IMR-90 (cell line): Measurements from ENCODE around the gene ABR. TPM values are rescaled to one million over a fixed set of nuclear protein-coding genes. Genes with fewer than 3 reads are reported as not detected.

Experiments used
- ATAC-seq: fragments of 200-7000 bp; cut with Tn5 transposase; 2 replicates; pipeline ENCODE4 v1.9.1; 2020; ENCODE audit warnings: low read depth, mild to moderate bottlenecking, moderate library complexity
- BruUV-seq: library from RNA; stranded (reverse); fragments of 400-500 nt; replicated peaks from 2 replicates; lab custom pipeline; 2021; lab: Mats Ljungman, UMichigan
- CTCF ChIA-PET: fragments of 300-600 bp; formaldehyde crosslinking; extraction: SDS; loops from one replicate; lab custom pipeline; 2021; ENCODE audit warnings: antibody characterized with exemption; lab: Yijun Ruan, JAX
- POLR2A ChIA-PET: fragments of 300-600 bp; sonication (Branson Sonifier 250); formaldehyde crosslinking; loops from one replicate; lab custom pipeline; 2022; ENCODE audit warnings: antibody characterized with exemption; ENCODE audit not compliant: unreplicated experiment; lab: Charles Lee
- DNase-seq: peaks from one replicate; pipeline ENCODE4 v3.0.0; 2013
- H2AFZ ChIP-seq: replicated peaks from 2 replicates; pipeline ENCODE3; 2013; ENCODE audit warnings: low read length, mild to moderate bottlenecking; ENCODE audit not compliant: poor library complexity
- H2AK5ac ChIP-seq: 2 replicates; pipeline ENCODE4 v1.6.1; 2013; ENCODE audit warnings: low read depth, low read length, inconsistent platforms
- H2AK9ac ChIP-seq: replicated peaks from 2 replicates; pipeline ENCODE3; 2013; ENCODE audit warnings: mild to moderate bottlenecking, low read depth, low read length, moderate library complexity; ENCODE audit not compliant: poor library complexity
- H2BK120ac ChIP-seq: 2 replicates; pipeline ENCODE4 v1.6.1; 2013; ENCODE audit warnings: low read depth, low read length, inconsistent platforms
- H2BK15ac ChIP-seq: 3 replicates; pipeline ENCODE4 v1.6.1; 2013; ENCODE audit warnings: low read depth, low read length, inconsistent platforms
- H2BK20ac ChIP-seq: 2 replicates; pipeline ENCODE4 v1.6.1; 2013; ENCODE audit warnings: low read depth, mild to moderate bottlenecking, inconsistent platforms, low read length, moderate library complexity
- H2BK5ac ChIP-seq: 2 replicates; pipeline ENCODE4 v1.6.1; 2013; ENCODE audit warnings: mild to moderate bottlenecking, low read depth, low read length, inconsistent platforms; ENCODE audit not compliant: poor library complexity, severe bottlenecking
- H3K14ac ChIP-seq: replicated peaks from 2 replicates; pipeline ENCODE4 v1.6.1; 2013; ENCODE audit warnings: low read depth, low read length, inconsistent platforms
- H3K18ac ChIP-seq: 2 replicates; pipeline ENCODE4 v1.6.1; 2013; ENCODE audit warnings: low read depth, low read length, control low read depth
- H3K23ac ChIP-seq: 2 replicates; pipeline ENCODE4 v1.6.1; 2013; ENCODE audit warnings: low read depth, low read length, inconsistent platforms
- H3K27ac ChIP-seq: 2 replicates; pipeline ENCODE4 v1.5.1; 2013; ENCODE audit warnings: mild to moderate bottlenecking, control low read depth, low read length; ENCODE audit not compliant: insufficient read depth
- H3K27me3 ChIP-seq: 2 replicates; pipeline ENCODE4 v1.6.1; 2013; ENCODE audit warnings: low read length; ENCODE audit not compliant: control insufficient read depth, insufficient read depth
- H3K36me3 ChIP-seq: 2 replicates; pipeline ENCODE4 v1.6.1; 2013; ENCODE audit warnings: low read length, mixed read lengths; ENCODE audit not compliant: control insufficient read depth, insufficient read depth
- H3K4ac ChIP-seq: 2 replicates; pipeline ENCODE4 v1.6.1; 2013; ENCODE audit warnings: low read depth, low read length, inconsistent platforms
- H3K4me1 ChIP-seq: 2 replicates; pipeline ENCODE4 v1.6.1; 2013; ENCODE audit warnings: low read length, mixed read lengths; ENCODE audit not compliant: control insufficient read depth, insufficient read depth
- H3K4me2 ChIP-seq: 2 replicates; pipeline ENCODE4 v1.6.1; 2013; ENCODE audit warnings: low read depth, mild to moderate bottlenecking, control low read depth, low read length, moderate library complexity
- H3K4me3 ChIP-seq: 2 replicates; pipeline ENCODE4 v1.5.1; 2013; ENCODE audit warnings: low read depth, mild to moderate bottlenecking, control low read depth, low read length, moderate library complexity; ENCODE audit not compliant: insufficient read depth
- H3K56ac ChIP-seq: 2 replicates; pipeline ENCODE4 v1.6.1; 2013; ENCODE audit warnings: low read length, inconsistent platforms; ENCODE audit not compliant: insufficient read depth; ENCODE audit errors: extremely low read depth
- H3K79me1 ChIP-seq, 2 experiments: 2 replicates each; pipeline ENCODE4 v1.6.1; 2013; ENCODE audit warnings: low read length in 2 of 2, inconsistent platforms in 1 of 2, low read depth in 1 of 2
- H3K9ac ChIP-seq: 2 replicates; pipeline ENCODE4 v1.6.1; 2013; ENCODE audit warnings: low read depth, low read length, control low read depth
- H3K9me1 ChIP-seq: 2 replicates; pipeline ENCODE4 v1.6.1; 2013; ENCODE audit warnings: low read length, inconsistent platforms; ENCODE audit not compliant: insufficient read depth
- H3K9me3 ChIP-seq: 2 replicates; pipeline ENCODE4 v1.6.1; 2013; ENCODE audit warnings: low read length; ENCODE audit not compliant: control insufficient read depth, insufficient read depth
- H4K20me1 ChIP-seq: 2 replicates; pipeline ENCODE4 v1.6.1; 2013; ENCODE audit warnings: low read length, inconsistent platforms; ENCODE audit not compliant: insufficient read depth
- H4K5ac ChIP-seq: 2 replicates; pipeline ENCODE4 v1.6.1; 2013; ENCODE audit warnings: mild to moderate bottlenecking, low read depth, low read length, control low read depth
- H4K8ac ChIP-seq, 2 experiments: 2 replicates each; pipeline ENCODE4 v1.6.1; 2013; ENCODE audit warnings: low read depth in 2 of 2, low read length in 2 of 2, control low read depth in 1 of 2, inconsistent platforms in 1 of 2
- H4K91ac ChIP-seq: 2 replicates; pipeline ENCODE4 v1.6.1; 2013; ENCODE audit warnings: low read depth, low read length, inconsistent platforms; ENCODE audit not compliant: insufficient read depth
- BHLHE40 ChIP-seq: fragments of 150-350 bp; IDR thresholded peaks from 2 replicates; pipeline ENCODE4 v1.6.1; 2016; ENCODE audit warnings: mild to moderate bottlenecking, low read depth, low read length
- CEBPB ChIP-seq: IDR thresholded peaks from 2 replicates; pipeline ENCODE4 v1.6.1; 2012; ENCODE audit warnings: low read depth, low read length, improper control_type of control experiment
- CHD1 ChIP-seq: IDR thresholded peaks from 2 replicates; pipeline ENCODE4 v1.6.1; 2012; ENCODE audit warnings: low read depth, low read length, improper control_type of control experiment
- FOS ChIP-seq: fragments of 150-350 bp; IDR thresholded peaks from 2 replicates; pipeline ENCODE4 v1.6.1; 2016; ENCODE audit warnings: low read depth, low read length
- MAFK ChIP-seq: IDR thresholded peaks from 2 replicates; pipeline ENCODE4 v1.6.1; 2012; ENCODE audit warnings: low read depth, low read length, improper control_type of control experiment
- MXI1 ChIP-seq: IDR thresholded peaks from 2 replicates; pipeline ENCODE4 v1.6.1; 2012; ENCODE audit warnings: low read depth, mild to moderate bottlenecking, low read length, moderate library complexity, borderline replicate concordance
- NFE2L2 ChIP-seq: fragments of 150-350 bp; IDR thresholded peaks from 2 replicates; pipeline ENCODE4 v1.6.1; 2016; ENCODE audit warnings: low read depth, mild to moderate bottlenecking, low read length
- RAD21 ChIP-seq: IDR thresholded peaks from 2 replicates; pipeline ENCODE4 v1.6.1; 2012; ENCODE audit warnings: low read length, improper control_type of control experiment
- RFX5 ChIP-seq: IDR thresholded peaks from 2 replicates; pipeline ENCODE4 v1.8.0; 2012; ENCODE audit warnings: low read depth, mild to moderate bottlenecking, low read length, moderate library complexity
- WGBS, 2 experiments: methylation state at CpG; one replicate each; pipeline versions ENCODE4 v1.1.5 to v1.1.7; 2013; ENCODE audit warnings: missing lambda C conversion rate in 2 of 2; ENCODE audit not compliant: insufficient read length in 1 of 2; ENCODE audit errors: extremely low coverage in 2 of 2; 5-methylcytosine and 5-hydroxymethylcytosine counted together
- dilution Hi-C: fragments of 300-500 bp; cut with HindIII; formaldehyde crosslinking; loops from one replicate; pipeline ENCODE4 v1.14.3; 2018; ENCODE audit warnings: low sequenced_read_pairs; ENCODE audit not compliant: unreplicated experiment
- in situ Hi-C: fragments of 300-500 bp; cut with MboI; formaldehyde crosslinking; loops from 3 replicates; pipeline ENCODE4 v1.14.3; 2019; ENCODE audit warnings: low sequenced_read_pairs, inconsistent platforms, mixed read lengths
- intact Hi-C: fragments of 100-400 bp; cut with micrococcal nuclease; formaldehyde crosslinking; loops from 2 replicates; pipeline ENCODE4 v1.10.0; 2022
- polyA plus RNA-seq, 3 experiments: library from polyadenylated mRNA; depleted of rRNA; stranded (reverse); fragments of >200 nt; gene quantifications; 2 replicates each; pipeline ENCODE4 v1.2.3, GENCODE V29; 2012; ENCODE audit warnings: low replicate concordance in 1 of 3
- total RNA-seq: library from RNA; depleted of rRNA; stranded (reverse); fragments of >200 nt; gene quantifications from 2 replicates; pipeline ENCODE4 v1.2.3, GENCODE V29; 2012

The ABR gene
- total and polyA plus RNA-seq, 2 of the 4 experiments (the other 2 are of a cell fraction), result 28.3 to 79.7 TPM

GRCh38 chr17:1217089-1217385 lies 37.3 kb upstream of the ABR start:
- ChIA-PET CTCF (no interaction called here), POLR2A (no interaction called here)
- no peak overlapping the region for H4K91ac ChIP-seq
- DNase-seq (no peak), ATAC-seq (no peak)
- H4K20me1 ChIP-seq, result no peaks in the 10 kb centered on the region
- no peaks in the 10 kb centered on the region for H3K79me1 ChIP-seq
- H3K56ac ChIP-seq, result no peak overlapping the region
- H2BK20ac ChIP-seq, result no peak overlapping the region
- no peak overlapping the region for H3K18ac ChIP-seq
- H3K4ac ChIP-seq, result no peak overlapping the region
- H3K9me3 ChIP-seq, result peaks cover 6% of the 10 kb centered on the region
- peaks cover 54% of the 10 kb centered on the region for H3K27me3 ChIP-seq
- no peak overlapping the region for H2AFZ ChIP-seq
- no peak overlapping the region for H3K27ac ChIP-seq
- no peak overlapping the region for H4K8ac ChIP-seq
- 68% methylated on average over 9 of the region's 12 CpGs; no CpG with 5 or more reads in 1 of the 2 experiments for WGBS, 2 experiments
- BruUV-seq, result no TSS peak
- no peak overlapping the region for H2BK5ac ChIP-seq
- no peaks in the 10 kb centered on the region for H3K9me1 ChIP-seq
- H2AK9ac ChIP-seq, result no peak overlapping the region
- no peak overlapping the region for H3K23ac ChIP-seq
- no peaks in the 10 kb centered on the region for H3K36me3 ChIP-seq
- no peak overlapping the region for H3K14ac ChIP-seq
- no peaks in the 10 kb centered on the region for H3K4me1 ChIP-seq
- no peak overlapping the region for H3K4me2 ChIP-seq
- no peak overlapping the region for H2AK5ac ChIP-seq
- H2BK15ac ChIP-seq, result no peak overlapping the region
- dilution Hi-C loops (no loop called here), intact Hi-C loops (no loop called here), in situ Hi-C loops (no loop called here)
- no peak overlapping the region for H4K5ac ChIP-seq
- no peak overlapping the region for H2BK120ac ChIP-seq
- TF ChIP-seq BHLHE40 (no peak), NFE2L2 (no peak), MXI1 (no peak), RAD21 (no peak), CEBPB (no peak), CHD1 (no peak), FOS (no peak), MAFK (no peak), RFX5 (no peak)
- no peak overlapping the region for H3K4me3 ChIP-seq
- H3K9ac ChIP-seq, result no peak overlapping the region
